ENCODE data around the gene ERAP2.
"Not testable (repeated sequence)": the region's sequence is repeated elsewhere in the genome, so short reads cannot be mapped to it uniquely, and the experiment has no call there.

The ERAP2 gene

GRCh38 chr5:96896806-96897205, 20.5 kb downstream of the ERAP2 start:
- no peak for DNase-seq

- no peak for DNase-seq
Measured at GRCh38 chr5:96901384-96901783, 25.1 kb downstream of the ERAP2 start.

GRCh38 chr5:96901841-96902240, 25.5 kb downstream of the ERAP2 start:
- no peak for DNase-seq

GRCh38 chr5:96902876-96903275, 26.6 kb downstream of the ERAP2 start:
- no peak for DNase-seq

GRCh38 chr5:96903300-96903699, 27.0 kb downstream of the ERAP2 start:
- no peak for DNase-seq

GRCh38 chr5:96904054-96904931, 28.0 kb downstream of the ERAP2 start:
- no peak for DNase-seq

GRCh38 chr5:96905864-96906263, 29.6 kb downstream of the ERAP2 start:
- no peak for DNase-seq

- no peak for DNase-seq
Measured at GRCh38 chr5:96909003-96909402, 32.7 kb downstream of the ERAP2 start.

GRCh38 chr5:96909435-96909834, 33.1 kb downstream of the ERAP2 start:
- DNase-seq = no peak

- no peak for DNase-seq
Measured at GRCh38 chr5:96911139-96911538, 34.8 kb downstream of the ERAP2 start.

GRCh38 chr5:96913233-96913632, 36.9 kb downstream of the ERAP2 start:
- no peak for DNase-seq

- no peak for DNase-seq
Measured at GRCh38 chr5:96919754-96920197, 43.5 kb downstream of the ERAP2 start.

- DNase-seq = no peak
Measured at GRCh38 chr5:96920744-96921355, 44.5 kb downstream of the ERAP2 start.

- no peak for DNase-seq
Measured at GRCh38 chr5:96922499-96923244, 46.4 kb downstream of the ERAP2 start.

GRCh38 chr5:96924016-96924443, 47.7 kb downstream of the ERAP2 start:
- no peak for DNase-seq

- no peak for DNase-seq
Measured at GRCh38 chr5:96926276-96926675, 50.0 kb downstream of the ERAP2 start.

- DNase-seq = no peak
Measured at GRCh38 chr5:96927008-96927407, 50.7 kb downstream of the ERAP2 start.

GRCh38 chr5:96928931-96929708, 52.8 kb downstream of the ERAP2 start:
- no peak for DNase-seq

- no peak for DNase-seq
Measured at GRCh38 chr5:96930058-96930457, 53.8 kb downstream of the ERAP2 start.

GRCh38 chr5:96930589-96930988, 54.3 kb downstream of the ERAP2 start:
- DNase-seq = no peak

- DNase-seq = not testable (repeated sequence)
Measured at GRCh38 chr5:96931037-96931436, 54.7 kb downstream of the ERAP2 start.

- no peak for DNase-seq
Measured at GRCh38 chr5:96931605-96932004, 55.3 kb downstream of the ERAP2 start.

All from right kidney (tissue), 1 donor.